SK-N-SH treated with all-trans-retinoic acid at 6 μM for 48 hours (cell line): ENCODE results near the gene HOXB4.

Experiments
- ARNTL ChIP-seq: fragments of 450-650 bp; formaldehyde crosslinking; IDR thresholded peaks from 2 replicates; pipeline ENCODE4 v1.5.0; 2020; ENCODE audit warnings: low read depth, mild to moderate bottlenecking, moderate library complexity, borderline replicate concordance
- BACH2 ChIP-seq: fragments of 250-450 bp; sonication (Bioruptor Pico); IDR thresholded peaks from 2 replicates; pipeline ENCODE4 v1.9.0; 2021; ENCODE audit warnings: mild to moderate bottlenecking, borderline replicate concordance
- CSDC2 ChIP-seq: fragments of 250-450 bp; sonication (Bioruptor Pico); IDR thresholded peaks from 2 replicates; pipeline ENCODE4 v1.5.0; 2020; ENCODE audit warnings: mild to moderate bottlenecking, moderate library complexity
- CSRNP3 ChIP-seq: fragments of 250-450 bp; sonication (Bioruptor Pico); IDR thresholded peaks from 2 replicates; pipeline ENCODE4 v1.5.1; 2021; ENCODE audit warnings: mild to moderate bottlenecking, moderate library complexity
- GLIS3 ChIP-seq: fragments of 250-450 bp; sonication (Bioruptor Pico); IDR thresholded peaks from 2 replicates; pipeline ENCODE4 v1.5.0; 2020; ENCODE audit warnings: mild to moderate bottlenecking, moderate library complexity
- PATZ1 ChIP-seq: fragments of 250-450 bp; sonication (Bioruptor Pico); IDR thresholded peaks from 2 replicates; pipeline ENCODE4 v1.8.0; 2020; ENCODE audit warnings: mild to moderate bottlenecking, moderate library complexity, borderline replicate concordance
- POU6F1 ChIP-seq: fragments of 250-450 bp; sonication (Bioruptor Pico); IDR thresholded peaks from 2 replicates; pipeline ENCODE4 v1.8.0; 2021; ENCODE audit warnings: low read depth, mild to moderate bottlenecking, moderate library complexity, borderline replicate concordance
- RARB ChIP-seq: fragments of 250-450 bp; sonication (Bioruptor Pico); IDR thresholded peaks from 2 replicates; pipeline ENCODE4 v1.8.0; 2021; ENCODE audit warnings: mild to moderate bottlenecking, moderate library complexity
- SNAI2 ChIP-seq: fragments of 250-450 bp; sonication (Bioruptor Pico); IDR thresholded peaks from 2 replicates; pipeline ENCODE4 v1.5.0; 2020; ENCODE audit warnings: mild to moderate bottlenecking, moderate library complexity
- ZFP3 ChIP-seq: fragments of 250-450 bp; sonication (Bioruptor Pico); IDR thresholded peaks from 2 replicates; pipeline ENCODE4 v1.5.0; 2020; ENCODE audit warnings: mild to moderate bottlenecking, moderate library complexity
- ZFP30 ChIP-seq: fragments of 450-650 bp; formaldehyde crosslinking; IDR thresholded peaks from 2 replicates; pipeline ENCODE4 v1.5.0; 2022; ENCODE audit warnings: mild to moderate bottlenecking, moderate library complexity
- ZNF70 ChIP-seq: fragments of 450-650 bp; formaldehyde crosslinking; IDR thresholded peaks from 2 replicates; pipeline ENCODE4 v1.5.0; 2020; ENCODE audit warnings: mild to moderate bottlenecking, moderate library complexity

GRCh38 chr17:48558057-48558830, 19.9 kb downstream of the HOXB4 start:
- no peak for TF ChIP-seq ZFP3 (CRISPR knock-in tag)
- no peak for TF ChIP-seq PATZ1
- no peak for TF ChIP-seq CSDC2 (CRISPR knock-in tag)
- no peak for TF ChIP-seq ZFP30 (CRISPR knock-in tag)
- TF ChIP-seq POU6F1 (CRISPR knock-in tag), result no peak
- no peak for TF ChIP-seq RARB (CRISPR knock-in tag)
- TF ChIP-seq SNAI2 (CRISPR knock-in tag), result no peak
- TF ChIP-seq ZNF70, result no peak
- TF ChIP-seq CSRNP3 (CRISPR knock-in tag), result no peak
- TF ChIP-seq BACH2, result no peak
- no peak for TF ChIP-seq ARNTL (CRISPR knock-in tag)
- no peak for TF ChIP-seq GLIS3 (CRISPR knock-in tag)
